GM23248 (cell line): ENCODE data around the gene SLC38A2.

Experiments
- EZH2 ChIP-seq: fragments of 200-600 bp; sonication (generic); IDR thresholded peaks from 2 replicates; pipeline ENCODE4 v1.6.1; 2018; ENCODE audit warnings: antibody characterized with exemption, mild to moderate bottlenecking; ENCODE audit not compliant: insufficient read depth, poor library complexity, severe bottlenecking
- EZH2phosphoT487 ChIP-seq: fragments of 200-600 bp; sonication (generic); IDR thresholded peaks from 2 replicates; pipeline ENCODE4 v1.6.1; 2018; ENCODE audit warnings: antibody characterized with exemption, moderate library complexity, mild to moderate bottlenecking, low read depth; ENCODE audit not compliant: insufficient read depth

- TF ChIP-seq EZH2 = no peak
- TF ChIP-seq EZH2phosphoT487 = no peak
Observed at GRCh38 chr12:46360908-46361666, 11.5 kb downstream of the SLC38A2 start.
